ENCODE data around the gene FAM221B.

Gene FAM221B

GRCh38 chr9:35863583-35863982 is 35.1 kb upstream of the FAM221B start:
- TF ChIP-seq CSDC2 (CRISPR knock-in tag; IDR thresholded peaks at IDR 0.05) = no peak
- no peak for TF ChIP-seq ISL1 (CRISPR knock-in tag; IDR thresholded peaks at IDR 0.05)
- TF ChIP-seq PATZ1 (CRISPR knock-in tag; IDR thresholded peaks at IDR 0.05; ENCODE audit: borderline replicate concordance) = no peak
- no peak for TF ChIP-seq RARB (CRISPR knock-in tag; IDR thresholded peaks at IDR 0.05)
- no peak for TF ChIP-seq ZNF70 (CRISPR knock-in tag; IDR thresholded peaks at IDR 0.05)

GRCh38 chr9:35862328-35862727 is 33.8 kb upstream of the FAM221B start:
- ATAC-seq = no peak
- TF ChIP-seq RARB (CRISPR knock-in tag; IDR thresholded peaks at IDR 0.05) (no peak), ZNF70 (CRISPR knock-in tag; IDR thresholded peaks at IDR 0.05) (no peak), POU6F1 (CRISPR knock-in tag; IDR thresholded peaks at IDR 0.05; ENCODE audit: borderline replicate concordance, low read depth) (no peak), ZFP3 (CRISPR knock-in tag; IDR thresholded peaks at IDR 0.05) (no peak), ZNF8 (CRISPR knock-in tag; IDR thresholded peaks at IDR 0.05) (no peak), ZFP30 (CRISPR knock-in tag; IDR thresholded peaks at IDR 0.05) (no peak), ESRRG (CRISPR knock-in tag; IDR thresholded peaks at IDR 0.05) (no peak), BACH2 (CRISPR knock-in tag; IDR thresholded peaks at IDR 0.05; ENCODE audit: borderline replicate concordance) (no peak), ZNF565 (CRISPR knock-in tag; conservative IDR thresholded peaks at IDR 0.05; ENCODE audit: low read depth) (no peak)

More at GRCh38 chr9:35863583-35863982, 35.1 kb upstream of the FAM221B start:
- ATAC-seq = no peak

- TF ChIP-seq TOX (CRISPR knock-in tag; IDR thresholded peaks at IDR 0.05; ENCODE audit: borderline replicate concordance) = no peak
- TF ChIP-seq ISL1 (CRISPR knock-in tag; IDR thresholded peaks at IDR 0.05) = no peak
- TF ChIP-seq TCF4 (CRISPR knock-in tag; IDR thresholded peaks at IDR 0.05; ENCODE audit: borderline replicate concordance) = no peak
- no peak for TF ChIP-seq ARNTL (CRISPR knock-in tag; IDR thresholded peaks at IDR 0.05; ENCODE audit: borderline replicate concordance, low read depth)
- no peak for TF ChIP-seq PPARA (CRISPR knock-in tag; IDR thresholded peaks at IDR 0.05; ENCODE audit: borderline replicate concordance)
- TF ChIP-seq CSDC2 (CRISPR knock-in tag; IDR thresholded peaks at IDR 0.05) = no peak
- no peak for TF ChIP-seq ZNF8 (CRISPR knock-in tag; IDR thresholded peaks at IDR 0.05)
- no peak for TF ChIP-seq ZNF565 (CRISPR knock-in tag; conservative IDR thresholded peaks at IDR 0.05; ENCODE audit: low read depth)
- no peak for TF ChIP-seq CREB5 (CRISPR knock-in tag; IDR thresholded peaks at IDR 0.05; ENCODE audit: low read depth)
- TF ChIP-seq TSHZ2 (CRISPR knock-in tag; IDR thresholded peaks at IDR 0.05) = no peak
Measured at GRCh38 chr9:35861161-35861897, 32.8 kb upstream of the FAM221B start.

GRCh38 chr9:35859990-35860339 is 31.4 kb upstream of the FAM221B start:
- ATAC-seq = no peak
- TF ChIP-seq CSRNP3 (CRISPR knock-in tag; IDR thresholded peaks at IDR 0.05) (no peak), ESRRG (CRISPR knock-in tag; IDR thresholded peaks at IDR 0.05) (no peak), ZC3H10 (CRISPR knock-in tag; IDR thresholded peaks at IDR 0.05) (no peak), GLIS3 (CRISPR knock-in tag; IDR thresholded peaks at IDR 0.05) (no peak), CSDC2 (CRISPR knock-in tag; IDR thresholded peaks at IDR 0.05) (no peak), ZFP3 (CRISPR knock-in tag; IDR thresholded peaks at IDR 0.05) (no peak), OSR1 (CRISPR knock-in tag; IDR thresholded peaks at IDR 0.05) (no peak), SNAI2 (CRISPR knock-in tag; IDR thresholded peaks at IDR 0.05) (no peak), TCF4 (CRISPR knock-in tag; IDR thresholded peaks at IDR 0.05; ENCODE audit: borderline replicate concordance) (no peak), ZNF70 (CRISPR knock-in tag; IDR thresholded peaks at IDR 0.05) (no peak), ISL1 (CRISPR knock-in tag; IDR thresholded peaks at IDR 0.05) (no peak), ARNTL (CRISPR knock-in tag; IDR thresholded peaks at IDR 0.05; ENCODE audit: borderline replicate concordance, low read depth) (no peak), CREB5 (CRISPR knock-in tag; IDR thresholded peaks at IDR 0.05; ENCODE audit: low read depth) (no peak), PPARA (CRISPR knock-in tag; IDR thresholded peaks at IDR 0.05; ENCODE audit: borderline replicate concordance) (no peak), TOX (CRISPR knock-in tag; IDR thresholded peaks at IDR 0.05; ENCODE audit: borderline replicate concordance) (no peak), POU6F1 (CRISPR knock-in tag; IDR thresholded peaks at IDR 0.05; ENCODE audit: borderline replicate concordance, low read depth) (no peak)

More at GRCh38 chr9:35861161-35861897, 32.8 kb upstream of the FAM221B start:
- no peak for ATAC-seq

Data from SK-N-SH treated with all-trans-retinoic acid at 6 μM for 48 hours (cell line).